ENCODE data around the gene SASH1.
A peak's percentile ranks its signal among the peaks of the same experiment; 100 is the strongest.
"Not testable (repeated sequence)": the region's sequence is repeated elsewhere in the genome, so short reads cannot be mapped to it uniquely, and the experiment has no call there.

SASH1 gene

DNA sequence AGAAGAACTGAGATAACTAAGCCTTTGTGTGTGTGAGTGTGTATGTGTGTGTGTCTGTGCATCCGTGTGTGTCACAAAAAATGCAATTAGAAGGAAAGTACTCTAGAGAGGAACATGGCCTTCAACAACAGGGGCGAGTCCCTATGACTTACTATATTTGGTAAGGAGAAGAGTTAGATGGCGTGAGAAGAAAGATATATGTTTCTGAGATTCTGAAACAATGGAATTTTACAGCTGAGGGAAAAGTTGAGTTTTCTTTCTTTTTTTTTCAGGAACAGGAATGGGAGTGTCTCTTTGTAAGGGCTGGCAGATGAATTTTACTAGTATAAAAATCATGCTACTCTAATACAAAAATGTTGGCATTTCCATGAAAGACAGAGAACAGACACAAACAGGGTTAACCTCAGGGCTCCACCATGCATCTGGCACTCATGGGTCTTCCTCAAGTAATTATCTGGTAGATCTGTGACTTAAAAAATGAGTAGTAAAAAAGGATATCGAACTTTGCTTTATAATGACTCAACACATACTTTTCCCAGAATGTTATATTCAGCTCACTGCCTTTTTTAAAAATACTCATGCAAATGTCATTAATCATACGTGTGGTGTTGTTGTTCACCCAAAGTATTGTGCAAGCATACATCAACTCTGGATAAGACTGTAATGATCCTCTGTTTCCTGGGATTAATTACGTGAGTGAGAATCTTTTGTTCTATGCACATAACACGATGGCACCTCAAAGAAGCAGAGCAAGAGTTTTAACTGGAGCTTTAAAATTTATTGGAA is 12.8 kb upstream of the SASH1 start:
- DNase-seq = peak; percentile 94

DNA sequence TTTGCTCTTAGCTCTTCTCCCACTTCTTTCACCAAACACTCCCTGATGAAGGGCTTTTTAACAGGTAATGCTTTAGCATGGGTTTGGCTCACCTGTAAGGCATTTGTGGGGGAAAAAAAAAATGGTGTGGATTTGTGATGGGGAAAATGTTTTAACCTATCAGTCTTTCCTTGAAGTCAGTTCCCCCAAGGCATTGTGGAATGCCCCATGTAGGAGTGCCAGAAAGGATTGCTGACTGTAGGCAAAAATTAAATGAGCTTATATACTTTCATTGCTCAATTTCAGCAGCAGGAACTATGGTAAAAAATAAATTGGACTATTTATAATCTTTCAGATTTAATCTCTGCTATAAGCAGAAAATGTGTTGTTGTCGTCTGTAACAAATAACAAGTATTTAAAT is 10.6 kb upstream of the SASH1 start:
- peak; percentile 37 for DNase-seq

DNA sequence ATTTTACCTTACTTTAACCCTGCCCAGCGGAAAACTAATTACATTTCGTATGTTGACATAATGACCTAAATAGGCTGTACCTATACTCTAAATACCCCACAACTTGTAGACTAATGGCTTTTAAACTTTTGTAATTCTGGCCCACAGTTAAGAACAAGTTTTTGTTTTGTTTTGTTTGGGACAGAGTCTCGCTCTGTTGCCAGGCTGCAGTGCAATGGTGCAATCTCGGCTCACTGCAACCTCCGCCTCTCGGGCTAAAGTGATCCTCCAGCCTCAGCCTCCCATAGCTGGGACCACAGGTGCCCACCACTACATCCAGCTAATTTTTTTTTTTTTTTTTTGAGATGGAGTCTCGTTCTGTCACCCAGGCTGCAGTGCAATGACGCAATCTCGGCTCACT is 5.7 kb upstream of the SASH1 start:
- no peak for DNase-seq

DNA sequence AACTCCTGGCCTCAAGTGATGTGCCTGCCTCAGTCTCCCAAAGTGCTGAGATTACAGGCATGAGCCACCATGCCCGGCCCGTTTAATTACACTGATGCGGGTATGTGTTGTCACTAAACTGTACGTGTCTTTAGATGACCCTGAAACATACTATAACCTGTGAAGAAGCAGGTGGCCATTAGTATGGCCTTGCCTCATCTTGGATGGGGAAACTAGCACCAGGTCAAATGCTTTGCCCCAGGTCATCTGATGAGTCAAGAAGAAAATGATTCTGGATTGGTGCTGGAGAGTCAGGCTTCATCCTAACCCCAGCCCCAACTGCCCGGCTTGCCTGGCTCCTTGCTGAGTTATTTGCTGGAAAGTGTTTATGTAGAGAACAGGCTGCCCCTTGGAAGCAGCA is 2.9 kb upstream of the SASH1 start:
- DNase-seq = no peak

DNA sequence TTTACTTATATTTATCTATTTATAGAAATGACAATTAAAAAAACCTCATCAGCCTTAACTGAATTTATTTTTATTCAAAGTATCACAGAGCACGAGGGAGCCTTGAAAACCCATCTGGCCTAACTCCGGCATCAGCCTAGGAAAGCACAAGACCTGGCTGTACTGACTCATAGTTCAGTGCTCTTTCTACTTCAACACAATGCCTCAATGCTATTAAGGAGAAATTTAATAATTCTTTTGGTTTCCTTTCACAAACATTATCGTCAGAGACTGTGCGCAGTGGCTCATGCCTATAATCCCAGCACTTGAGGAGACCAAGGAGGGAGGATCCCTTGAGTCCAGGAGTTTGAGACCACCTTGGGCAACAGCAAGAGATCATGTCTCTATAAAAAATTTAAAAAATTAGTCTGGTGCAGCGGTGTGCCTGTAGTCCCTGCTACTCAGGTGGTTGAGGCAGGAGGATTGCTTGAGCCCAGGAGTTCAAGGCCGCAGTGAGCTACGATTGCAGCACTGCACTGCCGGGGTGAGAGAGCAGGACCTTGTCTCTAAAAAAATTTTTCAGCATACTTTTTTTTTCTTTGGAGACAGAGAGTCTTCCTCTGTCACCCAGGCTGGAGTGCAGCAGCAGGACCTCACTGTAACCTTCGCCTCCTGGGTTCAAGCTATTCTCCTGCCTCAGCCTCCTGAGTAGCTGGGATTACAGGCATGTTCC is 1.9 kb upstream of the SASH1 start:
- DNase-seq = no peak

DNA sequence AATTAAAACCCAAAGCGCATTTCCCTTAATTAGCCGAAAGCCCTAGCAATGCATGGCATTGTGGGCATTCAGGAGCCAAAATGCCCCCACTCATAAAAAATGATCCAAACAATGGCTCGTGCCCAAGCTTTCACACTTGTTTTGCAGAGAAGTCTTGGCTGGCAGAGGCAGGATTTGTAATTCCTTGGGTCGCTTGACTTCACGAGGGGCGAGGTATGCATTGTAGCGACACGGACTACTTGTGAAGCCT is 613 bp upstream of the SASH1 start:
- no peak for DNase-seq

DNA sequence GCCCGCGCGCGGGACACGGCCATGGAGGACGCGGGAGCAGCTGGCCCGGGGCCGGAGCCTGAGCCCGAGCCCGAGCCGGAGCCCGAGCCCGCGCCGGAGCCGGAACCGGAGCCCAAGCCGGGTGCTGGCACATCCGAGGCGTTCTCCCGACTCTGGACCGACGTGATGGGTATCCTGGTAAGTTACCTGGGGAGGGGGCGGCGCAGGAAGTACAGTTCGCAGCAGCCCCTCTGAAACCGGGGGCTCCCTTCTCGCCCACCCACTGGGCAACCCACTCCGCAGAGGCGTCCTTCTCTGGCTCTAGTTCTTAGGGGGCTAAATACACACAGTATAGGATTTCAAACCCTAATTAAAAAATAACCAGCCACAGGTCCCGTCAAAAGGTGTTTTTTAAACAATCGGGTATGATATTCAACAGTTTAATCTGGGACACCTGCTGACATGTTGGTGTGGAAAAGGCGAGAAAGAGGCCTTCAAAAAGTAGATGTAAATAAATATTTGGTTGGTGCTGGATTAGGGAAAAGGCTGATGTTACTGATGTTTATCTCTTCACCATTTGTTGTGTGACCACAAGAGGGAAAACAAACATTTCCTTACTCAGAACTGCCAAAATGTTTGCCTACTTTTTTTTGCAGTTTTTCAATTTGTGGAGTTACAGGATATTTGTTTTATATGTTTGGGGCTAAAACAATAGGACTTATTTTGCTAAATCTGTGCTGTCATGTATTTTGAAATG is 577 bp downstream of the SASH1 start:
- no peak for DNase-seq

DNA sequence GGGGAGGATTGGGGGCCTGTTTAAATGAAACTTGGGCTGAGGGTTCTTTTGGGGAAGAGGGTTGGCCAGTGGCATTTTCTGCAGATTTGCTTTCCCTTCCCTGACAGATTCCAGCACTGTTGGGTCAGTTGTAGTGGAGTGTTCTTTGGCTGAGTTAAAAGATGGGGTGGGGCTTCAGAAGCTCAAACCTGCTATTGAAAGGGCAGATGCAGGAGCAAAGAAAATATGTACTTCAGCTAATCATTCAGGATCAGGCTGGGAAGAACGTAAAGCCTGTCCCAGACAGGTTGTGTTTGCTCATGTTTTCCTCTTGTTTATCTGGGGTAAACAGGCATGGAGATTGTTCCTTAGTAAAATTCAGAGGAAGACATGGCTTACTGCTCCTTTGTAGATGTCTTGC is 2.5 kb downstream of the SASH1 start:
- no peak for DNase-seq

DNA sequence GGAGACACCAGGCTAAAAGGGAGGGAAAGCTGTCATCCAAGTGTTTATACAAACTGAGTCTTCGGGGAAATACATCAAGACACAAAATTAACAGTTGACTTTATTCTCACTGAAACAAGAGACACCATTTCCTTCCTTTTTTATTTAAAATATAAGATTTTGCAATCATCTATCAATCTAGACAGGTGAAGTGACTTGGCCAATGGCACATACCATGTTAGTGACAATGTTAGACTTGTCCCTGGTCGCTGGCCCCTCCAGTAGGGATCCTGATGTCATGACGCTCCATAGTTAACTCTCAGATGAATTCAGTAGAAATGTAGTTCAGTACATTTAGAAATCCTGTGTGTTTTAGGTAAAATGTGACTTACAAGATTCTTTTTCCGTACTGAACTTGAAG is 2.9 kb downstream of the SASH1 start:
- no peak for DNase-seq

DNA sequence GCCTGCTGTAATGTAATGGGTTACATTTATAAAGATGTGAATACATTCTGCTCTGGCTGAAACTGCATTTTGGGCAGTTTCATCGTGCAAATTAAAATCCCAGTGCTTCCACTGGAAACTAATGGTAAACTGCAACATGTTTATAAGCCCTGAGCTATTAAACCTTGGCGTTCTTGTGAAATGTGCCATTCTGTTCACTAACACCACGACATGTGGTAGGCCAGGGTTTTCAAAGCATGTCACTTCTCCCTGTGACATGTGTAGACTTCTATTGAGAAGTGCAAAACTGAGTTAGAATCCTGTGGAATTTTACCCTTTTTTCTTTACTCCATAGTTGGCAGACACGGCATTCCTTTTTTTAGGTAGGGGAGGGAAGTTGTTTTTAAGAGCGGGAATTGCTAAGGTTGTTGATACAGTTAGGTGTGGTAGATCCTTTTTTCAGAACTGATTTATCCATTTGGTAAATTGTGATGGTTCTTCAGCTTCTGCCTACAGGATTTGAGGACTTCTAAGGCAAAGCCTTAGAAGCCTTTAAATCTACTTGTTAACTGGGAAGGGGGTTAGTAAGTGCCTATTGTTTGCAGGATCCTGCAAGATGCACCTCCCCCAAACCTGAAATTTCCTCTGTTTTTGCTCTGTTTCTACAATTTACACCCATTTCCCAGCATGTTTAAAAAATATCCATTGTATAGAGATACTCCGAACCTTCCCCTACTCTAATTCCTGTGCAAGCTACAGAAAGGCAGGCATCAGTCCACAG is 4.2 kb downstream of the SASH1 start:
- no peak for DNase-seq

DNA sequence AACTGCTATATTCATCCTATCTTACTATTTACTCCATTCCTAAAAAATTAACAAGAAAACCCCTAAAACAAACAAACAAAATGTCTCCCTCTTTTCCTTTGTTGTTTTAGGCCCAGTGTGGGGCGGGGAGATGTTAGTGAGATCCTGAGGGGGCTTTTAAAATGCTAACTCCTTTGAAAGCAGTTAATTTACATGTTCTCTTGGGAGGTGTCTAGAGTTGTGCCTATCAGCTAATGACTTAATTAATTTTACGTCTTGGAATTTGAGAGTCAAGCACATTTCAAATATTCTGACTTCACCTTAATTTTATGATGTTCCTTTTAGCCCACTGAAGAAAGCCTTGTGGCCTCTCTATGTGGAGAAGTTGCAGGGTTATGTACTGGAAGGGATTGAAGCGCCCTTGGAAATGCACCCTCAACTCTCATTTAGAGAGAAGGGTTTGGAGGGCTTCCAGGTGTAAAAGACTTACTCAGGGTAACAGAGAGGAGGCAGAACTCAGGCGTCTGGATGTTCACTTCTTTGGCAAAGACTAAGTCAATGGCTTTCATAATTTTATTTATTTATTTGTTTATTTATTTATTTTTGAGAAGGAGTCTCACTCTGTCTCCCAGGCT is 4.9 kb downstream of the SASH1 start:
- no peak for DNase-seq

DNA sequence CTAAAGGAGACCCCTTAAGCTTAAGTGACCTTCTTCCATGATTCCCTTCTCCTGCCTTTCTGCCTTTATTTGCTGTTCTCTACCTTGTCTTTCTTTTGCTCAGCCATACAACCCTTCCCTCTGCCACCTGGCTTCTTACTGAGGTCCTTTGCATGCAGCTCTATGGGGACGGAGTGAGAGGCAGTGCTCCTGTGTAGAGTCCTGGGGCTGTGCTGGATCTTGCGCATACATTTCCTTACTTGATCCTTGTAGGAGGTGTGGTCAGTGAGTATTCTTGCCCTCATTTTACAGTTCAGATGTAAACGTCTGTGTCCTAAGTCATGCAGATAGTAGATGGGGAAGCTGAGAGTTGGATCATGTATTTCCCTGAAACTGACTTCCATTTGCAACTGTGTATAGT is 5.7 kb downstream of the SASH1 start:
- no peak for DNase-seq

DNA sequence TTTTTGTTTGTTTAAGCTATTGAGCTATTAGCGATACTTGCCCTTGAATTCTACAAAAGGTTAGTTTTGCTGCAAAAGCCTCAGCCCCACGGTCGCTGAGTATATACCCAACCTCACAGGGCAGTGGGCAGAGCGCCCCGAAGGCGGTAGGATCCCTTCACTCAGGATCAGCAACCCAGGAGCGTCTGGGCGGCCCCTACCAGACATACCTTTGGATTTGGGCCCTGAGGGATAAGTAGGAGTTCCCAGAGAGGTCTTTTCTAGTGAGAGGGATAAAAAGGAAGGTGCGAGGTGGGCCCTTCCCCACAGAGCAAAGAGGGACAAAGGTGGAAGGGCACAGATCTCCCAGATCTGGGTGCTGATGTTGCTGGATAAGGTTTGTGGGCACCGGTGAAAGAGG is 6.1 kb downstream of the SASH1 start:
- no peak for DNase-seq

DNA sequence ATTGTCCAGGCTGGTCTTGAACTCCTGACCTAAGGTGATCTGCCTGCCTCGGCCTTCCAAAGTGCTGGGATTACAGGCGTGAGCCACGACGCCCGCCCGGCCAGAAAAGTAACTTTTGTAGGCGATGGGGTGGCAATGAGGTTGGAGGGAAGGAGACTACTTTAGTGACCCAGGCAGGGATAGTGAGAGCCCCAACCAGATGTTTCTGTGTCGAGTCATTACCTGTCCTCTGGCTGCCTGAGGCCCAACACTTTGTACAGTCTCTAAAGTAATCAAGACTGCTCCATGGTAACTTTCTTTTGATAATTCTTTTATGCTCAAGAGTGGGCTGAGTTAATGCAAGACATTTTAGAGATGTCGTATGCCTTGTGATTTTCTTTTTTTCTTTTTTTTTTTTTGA is 6.8 kb downstream of the SASH1 start:
- DNase-seq = no peak

DNA sequence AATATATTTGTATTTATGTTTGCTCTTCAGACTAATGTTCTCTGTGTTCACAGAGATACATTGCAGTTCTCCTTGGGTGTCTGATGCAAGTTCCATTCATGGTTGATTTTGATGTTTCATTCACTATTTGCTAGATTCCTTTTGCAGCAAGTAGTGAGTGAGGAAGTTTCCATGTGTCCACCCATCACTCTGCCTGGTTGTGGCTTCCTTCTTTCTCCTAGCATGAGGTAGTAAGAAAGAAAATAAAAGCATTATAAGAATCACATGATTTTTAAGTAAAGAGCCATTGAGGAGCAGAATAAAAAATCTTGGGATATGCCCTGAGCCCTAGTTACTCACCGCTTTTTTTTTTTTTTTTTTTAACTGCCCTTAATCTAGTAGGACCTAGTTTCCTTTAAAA is 8.7 kb downstream of the SASH1 start:
- no peak for DNase-seq

DNA sequence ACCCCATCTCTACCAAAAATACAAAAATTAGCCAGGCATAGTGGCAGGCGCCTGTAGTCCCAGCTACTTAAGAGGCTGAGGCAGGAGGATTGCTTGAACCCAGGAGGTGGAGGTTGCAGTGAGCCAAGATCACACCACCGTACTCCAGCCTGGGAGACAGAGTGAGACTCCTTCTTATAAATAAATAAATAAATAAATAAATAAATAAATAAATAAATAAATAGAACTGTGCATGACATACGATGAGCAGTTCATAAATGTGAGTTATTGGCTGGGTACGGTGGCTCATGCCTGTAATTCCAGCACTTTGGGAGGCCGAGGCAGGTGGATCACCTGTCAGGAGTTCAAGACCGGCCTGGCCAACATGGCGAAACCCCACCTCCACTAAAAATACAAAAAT is 9.8 kb downstream of the SASH1 start:
- DNase-seq = not testable (repeated sequence)

DNA sequence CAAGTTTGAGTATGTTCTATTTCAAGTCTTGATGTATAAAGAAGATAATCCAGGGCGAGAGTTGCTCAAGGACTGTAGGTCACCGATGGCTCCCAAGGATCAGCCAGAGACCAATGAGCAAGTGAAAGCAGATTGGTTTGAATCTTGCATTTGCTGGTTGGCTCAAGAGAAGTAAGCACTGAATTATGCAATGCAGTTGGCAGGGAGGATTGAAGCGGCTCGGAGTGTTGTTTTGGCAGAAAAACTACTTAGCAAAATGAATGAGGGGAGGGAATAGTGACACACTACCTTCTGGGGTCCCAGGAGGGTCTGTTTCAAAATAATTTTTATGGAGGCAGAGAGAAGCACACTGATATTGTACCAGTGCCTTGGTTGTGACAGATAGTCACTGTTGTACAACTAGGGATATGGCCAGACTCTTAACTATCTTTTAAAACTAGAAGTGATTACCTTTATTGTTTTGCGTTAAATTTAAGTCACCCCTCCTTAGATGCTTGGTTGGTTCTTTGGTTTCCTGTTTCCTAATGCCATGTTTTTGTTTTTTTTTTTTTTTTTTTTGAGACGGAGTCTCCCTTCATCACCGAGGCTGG is 15.7 kb downstream of the SASH1 start:
- no peak for DNase-seq

DNA sequence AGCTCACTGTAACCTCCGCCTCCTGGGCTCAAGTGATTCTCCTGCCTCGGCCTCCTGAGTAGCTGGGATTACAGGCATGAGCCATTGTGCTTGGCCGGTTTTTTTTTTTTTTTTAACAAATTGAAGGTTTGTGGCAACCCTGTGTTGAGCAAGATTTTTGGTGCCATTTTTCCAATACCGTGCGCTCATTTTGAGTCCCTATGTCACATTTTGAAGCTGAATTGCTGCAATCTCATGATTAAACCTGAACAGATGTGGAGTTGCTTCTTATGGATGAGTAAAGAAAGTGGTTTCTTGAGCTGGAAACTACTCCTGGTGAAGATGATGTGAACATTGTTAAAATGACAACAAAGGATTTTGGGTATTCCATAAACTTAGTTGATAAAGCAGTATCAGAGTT is 16.6 kb downstream of the SASH1 start:
- DNase-seq = no peak

DNA sequence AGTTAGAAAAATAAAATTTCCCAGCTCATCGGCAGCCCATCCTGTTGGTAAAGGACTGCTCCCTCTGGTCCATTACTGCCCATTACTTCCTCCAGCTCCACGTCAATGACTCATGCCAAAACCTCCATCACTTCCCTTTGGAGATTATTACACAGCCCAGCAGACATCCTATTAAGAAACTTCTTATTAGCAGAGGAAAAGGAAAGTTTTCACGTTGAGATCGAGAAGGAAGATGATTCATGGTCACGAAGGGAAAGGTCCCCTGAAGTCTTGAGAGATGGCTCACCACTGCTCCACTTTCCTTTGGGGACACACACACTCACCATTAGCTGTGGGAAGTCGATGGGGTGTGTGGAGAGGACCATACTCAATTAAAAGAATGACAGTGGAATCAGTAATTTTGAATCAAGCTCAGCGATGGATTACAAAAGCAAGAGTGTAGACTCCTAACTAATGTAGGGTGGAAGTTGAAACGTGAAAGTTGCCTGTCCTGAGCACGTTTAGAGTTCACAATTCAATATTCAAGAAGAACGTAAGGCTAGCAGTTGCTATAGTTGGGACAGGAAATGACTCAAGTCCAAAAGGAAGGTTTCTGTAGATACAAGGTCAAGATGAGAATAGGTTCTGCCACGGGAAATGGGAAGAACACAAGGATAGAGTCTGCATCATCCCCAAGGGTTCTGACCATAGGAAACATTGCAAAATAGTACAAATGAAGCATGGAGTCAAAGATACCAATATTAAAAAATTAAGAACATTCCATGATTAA is 21.6 kb downstream of the SASH1 start:
- peak; percentile 79 for DNase-seq

DNA sequence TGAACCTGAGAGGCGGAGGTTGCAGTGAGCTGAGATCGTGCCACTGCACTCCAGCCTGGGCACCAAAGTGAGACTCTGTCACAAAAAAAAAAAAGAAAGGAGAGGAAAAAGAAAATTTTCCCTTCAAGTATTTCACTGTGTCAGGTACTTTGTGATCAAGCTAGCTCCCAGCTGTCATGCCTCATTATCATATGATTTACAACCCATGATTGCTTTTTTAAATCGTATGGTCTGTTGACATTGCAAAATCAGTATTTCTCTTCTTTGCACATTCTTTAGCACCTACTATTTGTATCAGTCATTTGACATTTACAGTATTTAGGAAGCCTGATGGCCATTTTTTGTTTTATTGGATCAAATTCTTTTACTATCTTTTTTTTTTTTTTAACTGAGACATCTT is 22.4 kb downstream of the SASH1 start:
- no peak for DNase-seq

DNA sequence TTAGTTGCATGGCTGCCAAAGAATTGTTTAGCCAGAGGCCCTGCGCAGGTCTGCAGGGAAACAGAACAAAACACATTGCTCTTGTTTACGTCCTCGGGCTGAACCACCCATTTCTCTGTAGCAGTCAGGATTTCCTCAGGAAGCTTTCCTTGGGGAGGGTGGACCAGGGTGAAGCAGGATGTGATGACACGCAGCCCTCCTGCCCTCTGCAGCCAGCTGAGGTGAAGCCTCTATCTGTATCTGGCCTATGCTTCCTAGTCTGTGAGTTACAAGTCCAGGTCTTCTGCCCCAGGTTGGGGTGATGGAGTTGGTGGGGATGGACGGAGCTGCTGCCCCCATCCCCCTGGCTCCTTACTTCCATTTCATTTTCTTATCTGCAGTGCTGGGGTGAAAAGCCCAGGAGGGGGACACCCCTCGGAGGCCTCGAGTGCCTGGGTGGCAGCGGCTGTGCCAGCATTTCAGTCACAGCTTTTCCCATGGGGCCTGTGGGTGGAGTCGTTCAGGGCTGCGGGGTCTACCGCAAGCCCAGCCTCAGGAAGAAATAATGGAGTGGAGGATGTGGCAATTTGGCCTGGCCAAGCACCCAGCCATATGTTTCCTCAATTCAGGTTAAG is 24.9 kb downstream of the SASH1 start:
- DNase-seq = peak; percentile 43
